Choroid plexus epithelial cell (primary cell): ENCODE data around the gene PBX2.

Source experiments
- DNase-seq: peaks from one replicate; pipeline ENCODE4 v3.0.0-alpha.2; 2010; ENCODE audit warnings: low read depth
- H3K4me3 ChIP-seq: 2 replicates; pipeline ENCODE4 v1.5.1; 2011; ENCODE audit warnings: low read depth, mild to moderate bottlenecking, control low read depth, low read length, moderate library complexity
- CTCF ChIP-seq: conservative IDR thresholded peaks from 2 replicates; pipeline ENCODE4 v1.5.1; 2011; ENCODE audit warnings: low read depth, mild to moderate bottlenecking, control low read depth, inconsistent platforms, low read length, moderate library complexity

Gene PBX2

DNA sequence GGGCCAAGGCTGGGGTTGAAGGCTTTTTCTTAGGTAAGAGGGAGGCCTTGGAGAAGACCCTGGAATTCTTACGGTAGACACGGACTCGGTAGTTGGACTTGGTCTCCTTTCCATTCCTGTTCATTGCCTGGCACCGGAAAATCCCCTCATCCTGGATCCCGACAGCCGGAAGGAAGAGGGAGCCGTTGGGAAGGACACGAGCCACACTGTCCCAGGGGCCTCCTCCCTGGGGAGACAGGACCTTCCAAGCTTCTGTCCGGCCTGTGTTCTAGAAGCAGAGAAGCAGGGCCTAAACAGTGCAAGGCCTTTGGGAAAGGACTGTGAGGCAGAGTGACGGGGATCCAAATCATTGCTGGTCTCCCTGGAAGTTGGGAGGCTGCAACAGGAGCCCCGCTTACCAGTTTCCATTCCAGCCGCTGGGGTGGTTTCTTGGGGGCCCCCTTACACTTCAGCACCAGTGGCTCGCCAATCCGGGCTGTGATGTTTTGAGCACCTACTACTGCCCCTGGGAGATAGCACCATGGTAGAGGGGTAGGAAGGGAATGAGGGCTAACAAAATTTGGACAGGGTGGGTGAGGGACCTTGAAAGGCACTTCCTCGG lies 6.4 kb downstream of the PBX2 start:
- DNase-seq = no peak
- no peak overlapping the region for H3K4me3 ChIP-seq
- TF ChIP-seq CTCF = no peak

- no peak for TF ChIP-seq CTCF
- no peak for DNase-seq
Observed at GRCh38 chr6:32183030-32183429, 7.0 kb downstream of the PBX2 start.

GRCh38 chr6:32182555-32182981 lies 7.4 kb downstream of the PBX2 start:
- no peak for TF ChIP-seq CTCF
- H3K4me3 ChIP-seq = no peak overlapping the region
- DNase-seq = no peak

More at GRCh38 chr6:32183030-32183429, 7.0 kb downstream of the PBX2 start:
- H3K4me3 ChIP-seq = no peak overlapping the region

GRCh38 chr6:32181915-32182529 lies 8.0 kb downstream of the PBX2 start:
- H3K4me3 ChIP-seq = no peak overlapping the region
- TF ChIP-seq CTCF = no peak
- DNase-seq = no peak

DNA sequence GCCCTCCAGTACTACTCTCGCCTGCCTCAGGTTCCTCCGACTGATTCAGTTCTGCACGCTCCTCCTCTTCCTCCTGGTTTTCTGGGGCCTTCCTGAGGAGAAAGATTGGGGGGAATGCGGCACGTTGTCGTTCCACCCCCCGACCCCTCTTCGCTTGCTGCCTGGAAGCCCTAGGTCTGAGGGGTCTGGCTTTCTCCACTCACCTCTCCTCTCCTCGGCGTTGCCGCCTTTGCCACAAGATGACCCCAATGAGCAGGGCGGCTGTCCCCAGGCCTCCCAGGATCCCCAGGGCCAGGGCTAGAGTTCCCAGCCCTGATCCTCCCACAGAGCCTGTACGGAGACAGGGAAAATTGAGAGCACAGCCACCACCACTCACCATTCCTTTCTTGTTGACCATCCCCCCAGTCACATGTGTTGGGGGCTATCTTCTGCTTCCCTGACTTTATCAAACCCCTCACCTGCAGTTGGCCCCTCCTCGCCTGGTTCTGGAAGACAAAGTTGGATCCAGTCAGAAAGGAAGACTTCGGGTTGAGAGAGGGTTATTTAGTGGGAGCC lies 8.8 kb downstream of the PBX2 start:
- no peak overlapping the region for H3K4me3 ChIP-seq
- no peak for DNase-seq
- TF ChIP-seq CTCF = no peak

DNA sequence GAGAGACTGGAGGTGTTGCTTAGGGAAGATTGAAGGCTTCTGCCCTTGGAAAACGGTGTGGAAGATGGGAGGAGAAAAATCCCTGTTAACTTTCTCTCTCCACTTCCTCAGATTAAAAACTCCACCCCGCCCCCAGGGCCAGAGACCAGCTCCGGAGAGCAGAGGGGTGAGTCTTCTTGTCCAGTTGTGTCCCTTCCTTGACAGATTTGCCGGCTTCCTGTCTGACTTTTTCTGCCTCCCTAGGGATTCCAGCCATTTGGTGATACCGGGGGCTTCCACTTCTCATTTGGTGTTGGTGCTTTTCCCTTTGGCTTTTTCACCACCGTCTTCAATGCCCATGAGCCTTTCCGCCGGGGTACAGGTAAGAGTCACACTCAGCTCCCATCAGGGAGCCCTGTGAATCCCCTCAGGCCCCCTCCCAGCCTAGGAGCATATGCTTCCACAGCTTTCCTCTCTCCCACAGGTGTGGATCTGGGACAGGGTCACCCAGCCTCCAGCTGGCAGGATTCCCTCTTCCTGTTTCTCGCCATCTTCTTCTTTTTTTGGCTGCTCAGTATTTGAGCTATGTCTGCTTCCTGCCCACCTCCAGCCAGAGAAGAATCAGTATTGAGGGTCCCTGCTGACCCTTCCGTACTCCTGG lies 10.1 kb downstream of the PBX2 start:
- DNase-seq = no peak
- no peak for TF ChIP-seq CTCF
- no peak overlapping the region for H3K4me3 ChIP-seq
